HepG2 (cell line): Measurements from ENCODE around the gene SLC16A3. TPM values are rescaled to one million over a fixed set of nuclear protein-coding genes. Genes with fewer than 3 reads are reported as not detected.

Experiments used
- AHR ChIP-seq: IDR thresholded peaks from 2 replicates; pipeline ENCODE4 v1.6.1; 2018; ENCODE audit warnings: missing genetic modification reagents, missing compliant biosample characterization
- FOXK1 ChIP-seq: sonication (generic); formaldehyde crosslinking; IDR thresholded peaks from 2 replicates; pipeline ENCODE4 v1.4.0; 2020; ENCODE audit warnings: low read depth, missing genetic modification reagents, borderline replicate concordance
- MBD4 ChIP-seq: IDR thresholded peaks from 2 replicates; pipeline ENCODE4 v1.6.1; 2012; ENCODE audit warnings: low read length, inconsistent platforms, borderline replicate concordance
- RAD21 ChIP-seq: fragments of 450-650 bp; formaldehyde crosslinking; IDR thresholded peaks from 2 replicates; pipeline ENCODE4 v1.5.0; 2020; ENCODE audit warnings: mild to moderate bottlenecking
- REPIN1 ChIP-seq: sonication (generic); formaldehyde crosslinking; IDR thresholded peaks from 2 replicates; pipeline ENCODE4 v1.8.0; 2022; ENCODE audit warnings: missing genetic modification reagents, low read depth, mild to moderate bottlenecking, borderline replicate concordance
- TBL1XR1 ChIP-seq: fragments of 150-350 bp; IDR thresholded peaks from 2 replicates; pipeline ENCODE4 v1.6.1; 2014; ENCODE audit warnings: borderline replicate concordance, low read length; ENCODE audit not compliant: partially characterized antibody
- TCF12 ChIP-seq, 2 experiments: fragments of 450-650 bp in 1 of 2; sonication (generic) in 1 of 2; formaldehyde crosslinking in 1 of 2; IDR thresholded peaks; 2 replicates each; pipeline versions ENCODE4 v1.6.1 to v1.8.0; 2017 to 2022; ENCODE audit warnings: antibody characterized with exemption in 1 of 2, mild to moderate bottlenecking in 1 of 2, missing genetic modification reagents in 1 of 2, moderate library complexity in 1 of 2
- ZNF143 ChIP-seq: sonication (generic); formaldehyde crosslinking; IDR thresholded peaks from 2 replicates; pipeline ENCODE4 v1.4.0; 2020; ENCODE audit warnings: missing genetic modification reagents
- ZNF282 ChIP-seq: fragments of 450-650 bp; IDR thresholded peaks from 2 replicates; pipeline ENCODE4 v1.6.1; 2018; ENCODE audit not compliant: partially characterized antibody
- ZNF331 ChIP-seq: sonication (generic); formaldehyde crosslinking; IDR thresholded peaks from 2 replicates; pipeline ENCODE4 v1.4.0; 2020; ENCODE audit warnings: missing genetic modification reagents
- ZNF337 ChIP-seq: sonication (generic); formaldehyde crosslinking; IDR thresholded peaks from 2 replicates; pipeline ENCODE4 v1.5.1; 2020; ENCODE audit warnings: missing genetic modification reagents, low read depth, mild to moderate bottlenecking, borderline replicate concordance
- ZNF33B ChIP-seq: sonication (generic); formaldehyde crosslinking; IDR thresholded peaks from 2 replicates; pipeline ENCODE4 v1.5.1; 2020; ENCODE audit warnings: mild to moderate bottlenecking, missing genetic modification reagents
- ZNF34 ChIP-seq: sonication (generic); formaldehyde crosslinking; IDR thresholded peaks from 2 replicates; pipeline ENCODE4 v1.4.0; 2020; ENCODE audit warnings: mild to moderate bottlenecking, missing genetic modification reagents, borderline replicate concordance
- ZNF430 ChIP-seq: sonication (generic); formaldehyde crosslinking; IDR thresholded peaks from 2 replicates; pipeline ENCODE4 v1.9.0; 2021; ENCODE audit warnings: mild to moderate bottlenecking, missing genetic modification reagents
- ZNF431 ChIP-seq: sonication (generic); formaldehyde crosslinking; IDR thresholded peaks from 2 replicates; pipeline ENCODE4 v1.9.0; 2022; ENCODE audit warnings: missing genetic modification reagents, low read depth, mild to moderate bottlenecking, borderline replicate concordance
- ZNF432 ChIP-seq: sonication (generic); formaldehyde crosslinking; IDR thresholded peaks from 2 replicates; pipeline ENCODE4 v1.5.0; 2020; ENCODE audit warnings: missing genetic modification reagents, mild to moderate bottlenecking, borderline replicate concordance
- ZNF747 ChIP-seq: sonication (generic); formaldehyde crosslinking; IDR thresholded peaks from 2 replicates; pipeline ENCODE4 v1.8.1; 2023; ENCODE audit warnings: missing genetic modification reagents, mild to moderate bottlenecking, borderline replicate concordance
- ZNF839 ChIP-seq: sonication (generic); formaldehyde crosslinking; IDR thresholded peaks from 2 replicates; pipeline ENCODE4 v1.4.0; 2020; ENCODE audit warnings: missing genetic modification reagents, mild to moderate bottlenecking, borderline replicate concordance
- polyA plus RNA-seq, 8 experiments: library from polyadenylated mRNA; depleted of rRNA in 3 of 8; stranded (reverse) in 7 of 8; unstranded in 1 of 8; fragments of >200 nt; fragmentation: Illumina TruSeq in 4 of 8; extraction: Trizol in 4 of 8; gene quantifications; 2 replicates each; pipeline versions ENCODE4 v1.2.1 to v1.2.3, GENCODE V29; 2011 to 2016; ENCODE audit warnings: low read depth in 4 of 8, missing spikeins in 1 of 8, mixed read lengths in 1 of 8; ENCODE audit not compliant: insufficient read depth in 1 of 8
- total RNA-seq, 5 experiments: library from RNA; depleted of rRNA; stranded (reverse); fragments of >200 nt; fragmentation: Illumina TruSeq; extraction: Trizol; gene quantifications; 2 replicates each; pipeline ENCODE4 v1.2.3, GENCODE V29; 2016; ENCODE audit warnings: low read depth in 1 of 5
- TF ChIP-seq, protein P1 (sequence below): sonication (generic); formaldehyde crosslinking; IDR thresholded peaks from 2 replicates; pipeline ENCODE4 v1.4.0; 2020; ENCODE audit warnings: mild to moderate bottlenecking, missing genetic modification reagents, borderline replicate concordance
- TF ChIP-seq, protein P2 (sequence below): sonication (generic); formaldehyde crosslinking; IDR thresholded peaks from 2 replicates; pipeline ENCODE4 v1.5.0; 2020; ENCODE audit warnings: mild to moderate bottlenecking, missing genetic modification reagents
- TF ChIP-seq, protein P3 (sequence below): sonication (generic); formaldehyde crosslinking; IDR thresholded peaks from 2 replicates; pipeline ENCODE4 v1.4.0; 2020; ENCODE audit warnings: mild to moderate bottlenecking, missing genetic modification reagents
- TF ChIP-seq, protein P4 (sequence below): sonication (generic); formaldehyde crosslinking; IDR thresholded peaks from 2 replicates; pipeline ENCODE4 v1.5.0; 2020; ENCODE audit warnings: missing genetic modification reagents, mild to moderate bottlenecking, borderline replicate concordance

SLC16A3 gene
- total and polyA plus RNA-seq, 2 of the 13 experiments (the other 11 are each of a cell fraction or from before 2014, with no cell fraction given): 242 to 349 TPM

DNA sequence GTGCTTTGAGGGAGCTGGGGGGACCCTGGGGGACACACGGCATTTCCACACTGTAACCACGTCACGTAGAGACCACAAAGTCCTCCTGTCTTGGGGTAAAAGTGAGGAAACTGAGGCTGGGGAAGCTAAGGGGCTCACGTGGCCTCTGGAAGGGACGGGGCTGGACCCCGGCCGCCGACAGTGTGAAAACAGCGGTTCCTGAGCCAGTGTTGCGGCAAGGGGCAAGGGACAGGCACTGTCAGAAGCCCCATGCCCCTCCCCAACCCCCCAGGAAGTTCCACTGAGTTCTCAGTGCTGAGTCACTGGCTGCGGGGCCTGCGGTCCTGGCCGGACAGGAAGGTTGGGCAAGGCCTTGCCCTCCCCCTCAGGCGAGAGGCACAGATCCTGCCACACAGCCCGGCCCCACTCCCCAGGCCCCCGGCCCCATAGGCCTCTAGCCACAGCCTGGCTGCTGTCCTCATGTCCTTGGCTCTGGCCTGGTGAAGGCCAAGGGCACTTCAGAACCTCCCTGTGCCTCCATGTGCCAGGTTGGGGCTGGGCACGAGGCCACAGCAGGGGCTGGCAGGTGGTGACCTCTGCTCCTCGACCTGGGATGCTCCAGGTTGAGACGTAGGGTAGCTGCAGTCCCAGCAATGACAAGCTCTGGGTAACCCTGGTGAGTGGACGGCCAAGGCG, 11.2 kb upstream of the SLC16A3 start (continued):
- TF ChIP-seq, protein P1, sequence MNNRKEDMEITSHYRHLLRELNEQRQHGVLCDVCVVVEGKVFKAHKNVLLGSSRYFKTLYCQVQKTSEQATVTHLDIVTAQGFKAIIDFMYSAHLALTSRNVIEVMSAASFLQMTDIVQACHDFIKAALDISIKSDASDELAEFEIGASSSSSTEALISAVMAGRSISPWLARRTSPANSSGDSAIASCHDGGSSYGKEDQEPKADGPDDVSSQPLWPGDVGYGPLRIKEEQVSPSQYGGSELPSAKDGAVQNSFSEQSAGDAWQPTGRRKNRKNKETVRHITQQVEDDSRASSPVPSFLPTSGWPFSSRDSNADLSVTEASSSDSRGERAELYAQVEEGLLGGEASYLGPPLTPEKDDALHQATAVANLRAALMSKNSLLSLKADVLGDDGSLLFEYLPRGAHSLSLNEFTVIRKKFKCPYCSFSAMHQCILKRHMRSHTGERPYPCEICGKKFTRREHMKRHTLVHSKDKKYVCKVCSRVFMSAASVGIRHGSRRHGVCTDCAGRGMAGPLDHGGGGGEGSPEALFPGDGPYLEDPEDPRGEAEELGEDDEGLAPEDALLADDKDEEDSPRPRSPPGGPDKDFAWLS (CRISPR knock-in tag): no peak
- TF ChIP-seq AHR (CRISPR knock-in tag): peak; percentile 98
- TF ChIP-seq, protein P2, sequence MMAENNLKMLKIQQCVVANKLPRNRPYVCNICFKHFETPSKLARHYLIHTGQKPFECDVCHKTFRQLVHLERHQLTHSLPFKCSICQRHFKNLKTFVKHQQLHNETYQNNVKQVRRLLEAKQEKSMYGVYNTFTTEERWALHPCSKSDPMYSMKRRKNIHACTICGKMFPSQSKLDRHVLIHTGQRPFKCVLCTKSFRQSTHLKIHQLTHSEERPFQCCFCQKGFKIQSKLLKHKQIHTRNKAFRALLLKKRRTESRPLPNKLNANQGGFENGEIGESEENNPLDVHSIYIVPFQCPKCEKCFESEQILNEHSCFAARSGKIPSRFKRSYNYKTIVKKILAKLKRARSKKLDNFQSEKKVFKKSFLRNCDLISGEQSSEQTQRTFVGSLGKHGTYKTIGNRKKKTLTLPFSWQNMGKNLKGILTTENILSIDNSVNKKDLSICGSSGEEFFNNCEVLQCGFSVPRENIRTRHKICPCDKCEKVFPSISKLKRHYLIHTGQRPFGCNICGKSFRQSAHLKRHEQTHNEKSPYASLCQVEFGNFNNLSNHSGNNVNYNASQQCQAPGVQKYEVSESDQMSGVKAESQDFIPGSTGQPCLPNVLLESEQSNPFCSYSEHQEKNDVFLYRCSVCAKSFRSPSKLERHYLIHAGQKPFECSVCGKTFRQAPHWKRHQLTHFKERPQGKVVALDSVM (CRISPR knock-in tag): no peak
- no peak for TF ChIP-seq ZNF34 (CRISPR knock-in tag)
- no peak for TF ChIP-seq ZNF747 (CRISPR knock-in tag)
- TF ChIP-seq RAD21 (CRISPR knock-in tag): no peak
- TF ChIP-seq, protein P3, sequence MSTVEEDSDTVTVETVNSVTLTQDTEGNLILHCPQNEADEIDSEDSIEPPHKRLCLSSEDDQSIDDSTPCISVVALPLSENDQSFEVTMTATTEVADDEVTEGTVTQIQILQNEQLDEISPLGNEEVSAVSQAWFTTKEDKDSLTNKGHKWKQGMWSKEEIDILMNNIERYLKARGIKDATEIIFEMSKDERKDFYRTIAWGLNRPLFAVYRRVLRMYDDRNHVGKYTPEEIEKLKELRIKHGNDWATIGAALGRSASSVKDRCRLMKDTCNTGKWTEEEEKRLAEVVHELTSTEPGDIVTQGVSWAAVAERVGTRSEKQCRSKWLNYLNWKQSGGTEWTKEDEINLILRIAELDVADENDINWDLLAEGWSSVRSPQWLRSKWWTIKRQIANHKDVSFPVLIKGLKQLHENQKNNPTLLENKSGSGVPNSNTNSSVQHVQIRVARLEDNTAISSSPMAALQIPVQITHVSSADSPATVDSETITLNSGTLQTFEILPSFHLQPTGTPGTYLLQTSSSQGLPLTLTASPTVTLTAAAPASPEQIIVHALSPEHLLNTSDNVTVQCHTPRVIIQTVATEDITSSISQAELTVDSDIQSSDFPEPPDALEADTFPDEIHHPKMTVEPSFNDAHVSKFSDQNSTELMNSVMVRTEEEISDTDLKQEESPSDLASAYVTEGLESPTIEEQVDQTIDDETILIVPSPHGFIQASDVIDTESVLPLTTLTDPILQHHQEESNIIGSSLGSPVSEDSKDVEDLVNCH (CRISPR knock-in tag): no peak
- TF ChIP-seq TCF12 (IDR thresholded peaks at IDR 0.05): no peak
- peak; percentile 83; the same call in 1 of the 2 replicates for TF ChIP-seq TCF12 (CRISPR knock-in tag; IDR thresholded peaks at IDR 0.05)
- no peak for TF ChIP-seq ZNF431 (CRISPR knock-in tag)
- no peak for TF ChIP-seq MBD4
- no peak for TF ChIP-seq ZNF430 (CRISPR knock-in tag)
- TF ChIP-seq, protein P4, sequence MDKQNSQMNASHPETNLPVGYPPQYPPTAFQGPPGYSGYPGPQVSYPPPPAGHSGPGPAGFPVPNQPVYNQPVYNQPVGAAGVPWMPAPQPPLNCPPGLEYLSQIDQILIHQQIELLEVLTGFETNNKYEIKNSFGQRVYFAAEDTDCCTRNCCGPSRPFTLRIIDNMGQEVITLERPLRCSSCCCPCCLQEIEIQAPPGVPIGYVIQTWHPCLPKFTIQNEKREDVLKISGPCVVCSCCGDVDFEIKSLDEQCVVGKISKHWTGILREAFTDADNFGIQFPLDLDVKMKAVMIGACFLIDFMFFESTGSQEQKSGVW (CRISPR knock-in tag): no peak
- TF ChIP-seq ZNF282: no peak
- no peak for TF ChIP-seq TBL1XR1
- TF ChIP-seq REPIN1 (CRISPR knock-in tag): no peak
- TF ChIP-seq ZNF331 (CRISPR knock-in tag): peak; percentile 77
- no peak for TF ChIP-seq ZNF839
- peak; percentile 41; the same call in 1 of the 2 replicates for TF ChIP-seq FOXK1 (CRISPR knock-in tag)
- TF ChIP-seq ZNF337 (CRISPR knock-in tag): no peak
- no peak for TF ChIP-seq ZNF33B (CRISPR knock-in tag)
- TF ChIP-seq ZNF143 (CRISPR knock-in tag): peak; percentile 44
- TF ChIP-seq ZNF432 (CRISPR knock-in tag): no peak
